Cerebellar cortex (tissue), 1 donor: ENCODE data around the gene EHMT1.
A peak's percentile ranks its signal among the peaks of the same experiment; 100 is the strongest.
"Not testable (repeated sequence)": the region's sequence is repeated elsewhere in the genome, so short reads cannot be mapped to it uniquely, and the experiment has no call there.

Experiments used
- DNase-seq: peaks from one replicate; pipeline ENCODE4 v3.0.0-alpha.2; 2015; ENCODE audit warnings: low spot score

EHMT1 gene

GRCh38 chr9:137809726-137810450 is 191.1 kb downstream of the EHMT1 start:
- DNase-seq, result not testable (repeated sequence)

GRCh38 chr9:137811283-137811870 is 192.6 kb downstream of the EHMT1 start:
- no peak for DNase-seq

DNA sequence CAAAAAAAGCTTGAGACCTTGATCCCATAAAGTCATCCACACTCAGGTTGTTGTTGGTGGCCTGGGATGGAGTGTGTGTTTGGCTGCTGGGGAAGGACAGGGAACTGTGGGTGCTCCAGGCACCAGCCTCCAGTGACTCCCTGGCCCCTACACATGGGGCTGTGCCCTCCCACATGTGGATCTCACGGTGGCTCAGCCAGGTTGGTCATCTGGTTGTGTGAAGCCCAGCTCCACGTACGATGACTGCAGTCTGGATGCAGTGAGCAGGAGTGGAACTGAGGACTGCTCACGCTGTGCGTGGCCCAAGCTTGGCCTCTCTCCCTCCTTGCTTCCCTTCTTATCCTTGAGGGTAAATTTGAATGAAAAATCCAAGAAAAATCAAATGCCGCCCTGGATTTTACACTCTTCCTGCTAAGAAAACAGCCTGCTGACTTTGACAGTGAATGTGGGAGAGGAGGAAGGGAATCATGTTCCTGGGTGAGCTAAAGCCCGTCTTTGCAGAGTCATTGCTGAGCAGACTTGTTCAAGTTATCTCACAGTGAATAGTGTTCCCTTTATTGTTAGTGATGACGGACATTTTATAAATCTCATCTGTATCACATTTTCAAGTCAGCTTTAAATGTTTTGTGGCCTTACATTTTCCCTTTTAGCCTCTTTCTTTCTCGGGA is 193.7 kb downstream of the EHMT1 start:
- DNase-seq, result no peak

GRCh38 chr9:137813167-137813566 is 194.4 kb downstream of the EHMT1 start:
- no peak for DNase-seq

DNA sequence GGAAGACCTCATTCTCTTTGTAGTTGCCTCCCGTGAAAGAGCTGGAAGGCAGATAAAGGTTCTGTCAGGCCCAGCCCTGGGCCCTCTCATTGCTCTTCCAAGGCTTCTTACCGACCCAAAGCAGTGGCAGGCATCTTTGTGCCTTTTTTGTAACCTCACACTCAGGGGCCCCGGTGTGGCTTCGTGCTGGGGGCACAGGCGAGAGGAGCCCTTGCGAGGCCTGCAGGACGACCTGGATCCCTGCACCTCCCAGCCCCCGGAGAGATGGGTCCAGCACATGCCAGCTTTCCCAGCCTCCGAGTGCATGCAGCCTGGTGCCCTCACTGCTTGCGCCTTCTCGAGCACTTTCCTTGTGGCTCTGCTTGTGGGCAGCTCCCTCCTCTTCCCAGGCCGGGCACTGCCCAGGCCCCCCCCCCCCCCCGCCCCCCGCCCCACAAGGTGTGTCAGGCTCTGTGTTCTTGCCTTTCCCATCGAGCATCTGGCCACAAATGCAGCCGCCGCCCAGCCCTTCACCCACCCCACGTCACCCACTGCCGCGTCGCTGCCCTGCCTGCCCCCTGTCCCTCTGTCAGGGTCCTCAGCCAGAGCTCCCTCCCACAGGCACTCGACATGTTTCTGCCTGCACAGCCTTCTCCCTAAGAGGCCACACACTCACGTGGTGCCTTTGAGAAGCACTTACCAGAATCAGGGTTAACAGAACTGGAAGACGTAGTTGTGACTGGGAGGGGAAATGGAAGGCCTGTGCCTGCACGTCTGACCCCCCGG is 195.0 kb downstream of the EHMT1 start:
- DNase-seq, result no peak

GRCh38 chr9:137814436-137814835 is 195.6 kb downstream of the EHMT1 start:
- DNase-seq, result no peak

DNA sequence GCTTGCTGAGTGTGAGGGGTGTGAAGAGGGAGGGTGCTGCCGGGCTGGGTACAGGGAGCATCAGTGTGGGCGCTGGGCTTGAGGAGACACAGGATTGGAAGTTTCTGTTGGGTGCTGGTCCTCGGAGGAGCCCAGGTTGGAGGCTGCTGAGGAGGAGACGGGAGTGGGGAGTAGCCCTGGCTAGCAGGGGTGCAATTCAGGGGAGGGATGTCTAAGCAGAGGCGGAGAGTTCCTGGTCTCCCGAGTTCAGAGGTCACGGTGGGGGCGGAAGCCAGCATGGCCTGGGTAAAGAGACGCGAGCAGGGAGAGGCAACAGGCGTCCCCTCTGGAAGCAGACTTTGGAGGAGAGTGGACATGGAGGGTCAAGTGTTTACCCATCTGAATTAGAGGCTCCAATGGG is 196.0 kb downstream of the EHMT1 start:
- DNase-seq, result no peak

- DNase-seq, result no peak
Measured at GRCh38 chr9:137815256-137816255, 196.8 kb downstream of the EHMT1 start.

GRCh38 chr9:137816531-137817235 is 197.9 kb downstream of the EHMT1 start:
- DNase-seq, result no peak

DNA sequence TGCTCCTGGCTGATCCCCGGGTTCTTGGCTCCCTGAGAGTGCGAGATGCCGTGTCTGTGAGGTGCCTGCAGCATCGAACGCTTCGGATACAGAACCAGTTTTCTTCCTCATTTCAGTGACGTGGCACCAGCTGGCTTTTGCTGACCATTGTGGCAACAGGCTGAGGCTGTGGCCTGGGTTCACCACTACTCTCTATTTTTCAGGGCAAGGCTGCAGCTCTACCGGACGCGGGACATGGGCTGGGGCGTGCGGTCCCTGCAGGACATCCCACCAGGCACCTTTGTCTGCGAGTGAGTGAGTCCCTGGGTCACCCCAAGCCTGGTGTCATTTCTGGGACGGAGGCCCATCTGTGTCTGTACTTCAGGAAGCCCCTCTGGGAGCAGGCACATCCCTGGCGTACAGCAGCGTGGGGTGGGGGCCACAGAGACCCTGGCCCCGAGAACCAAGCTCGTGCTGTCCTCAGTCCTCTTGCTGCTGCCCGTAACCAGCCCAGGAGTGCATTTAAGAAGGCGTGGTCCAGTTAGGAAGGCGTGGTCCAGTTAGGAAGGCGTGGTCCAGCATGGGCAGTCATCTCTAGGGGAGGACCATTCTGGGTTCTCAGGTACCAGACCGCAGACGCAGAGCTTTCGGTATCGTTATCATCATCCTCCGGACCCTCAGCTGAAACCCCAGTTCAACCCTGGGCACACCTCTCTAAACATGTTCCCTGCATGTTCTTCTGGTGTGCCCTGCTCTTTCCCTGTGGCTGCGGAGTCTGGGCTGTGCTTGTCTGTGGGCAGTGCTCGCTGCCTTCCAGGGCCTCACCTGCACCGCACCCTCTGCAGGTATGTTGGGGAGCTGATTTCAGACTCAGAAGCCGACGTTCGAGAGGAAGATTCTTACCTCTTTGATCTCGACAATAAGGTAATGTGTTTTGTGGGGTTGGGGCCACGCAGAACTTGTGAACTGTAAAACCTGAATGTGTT is 198.7 kb downstream of the EHMT1 start:
- no peak for DNase-seq

DNA sequence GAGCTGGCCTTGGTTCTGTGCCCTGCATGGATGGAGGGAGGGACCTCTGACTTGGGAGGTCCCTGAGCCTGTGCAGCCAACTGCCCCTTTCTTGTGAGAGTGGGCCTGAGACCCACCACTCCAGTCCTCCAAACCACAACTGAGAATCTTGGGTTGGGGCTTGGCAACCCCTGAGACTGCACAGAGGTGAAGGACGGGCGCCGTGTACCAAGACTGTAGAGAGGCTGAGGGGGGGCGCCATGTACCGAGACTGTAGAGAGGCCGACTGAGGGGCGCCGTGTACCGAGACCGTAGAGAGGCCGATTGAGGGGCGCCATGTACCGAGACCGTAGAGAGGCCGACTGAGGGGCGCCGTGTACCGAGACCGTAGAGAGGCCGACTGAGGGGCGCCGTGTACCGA is 199.5 kb downstream of the EHMT1 start:
- no peak for DNase-seq

- DNase-seq, result no peak
Measured at GRCh38 chr9:137820161-137820855, 201.5 kb downstream of the EHMT1 start.

GRCh38 chr9:137823986-137824771 is 205.4 kb downstream of the EHMT1 start:
- no peak for DNase-seq

DNA sequence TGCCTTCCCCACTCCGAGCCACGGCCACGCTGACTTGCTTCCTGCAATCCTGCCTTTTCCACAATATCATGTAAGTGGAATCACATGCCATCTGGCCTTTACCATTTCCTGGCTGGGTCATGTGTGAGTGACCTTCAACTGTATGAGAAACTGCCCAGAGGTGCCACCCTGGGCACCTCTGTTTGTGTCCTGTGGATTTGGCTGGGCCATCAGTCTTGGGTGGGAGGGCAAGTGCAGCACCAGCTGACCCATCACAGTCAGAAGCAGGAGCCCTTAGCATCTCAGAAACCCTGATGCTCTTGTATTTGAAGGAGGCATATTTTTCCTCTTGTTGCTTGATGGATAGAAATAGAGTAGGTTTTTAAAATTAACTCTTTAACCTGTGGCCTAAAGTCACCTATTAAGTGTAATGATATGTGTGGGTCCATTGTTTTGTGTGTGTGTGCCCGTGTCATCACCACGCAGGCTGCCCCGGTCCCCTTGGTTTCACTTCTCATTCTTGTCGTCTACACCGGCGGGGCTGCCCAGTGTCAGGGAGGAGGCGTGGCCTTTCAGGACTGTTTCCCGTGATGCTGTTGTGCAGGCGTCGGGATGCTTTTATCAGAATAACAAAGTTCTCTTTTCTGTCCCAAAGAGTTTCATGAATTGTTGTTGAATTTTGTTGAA is 206.7 kb downstream of the EHMT1 start:
- DNase-seq, result no peak

DNA sequence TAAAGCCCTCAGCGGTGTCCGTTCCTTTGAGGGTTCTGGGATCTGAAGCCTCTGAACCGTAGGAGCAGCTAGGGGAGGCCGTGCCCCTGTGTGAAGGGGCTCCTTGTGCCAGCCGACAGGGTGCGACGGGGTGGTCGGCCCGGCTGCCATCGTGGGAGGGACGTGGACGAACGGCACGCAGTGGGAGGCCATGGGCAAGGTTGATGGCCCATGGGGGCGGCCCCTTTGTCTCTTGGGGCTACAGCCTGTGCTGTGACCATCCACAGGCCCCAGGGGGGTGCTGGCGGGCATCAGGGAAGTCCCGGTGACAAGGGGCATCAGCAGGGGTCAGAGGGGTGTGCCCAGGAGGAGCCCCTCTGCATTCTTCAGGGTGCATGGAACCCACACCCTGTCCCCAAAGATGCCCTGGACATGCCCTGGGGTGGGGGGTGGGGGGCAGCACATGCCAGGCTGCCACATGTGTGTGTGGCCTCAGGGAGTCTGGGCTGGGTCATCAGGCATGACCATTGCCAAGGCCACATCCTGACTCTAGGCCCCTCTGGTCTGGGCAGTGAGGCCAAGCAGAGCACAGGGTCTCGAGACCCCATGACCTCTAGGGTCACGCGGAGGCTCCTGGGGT is 209.2 kb downstream of the EHMT1 start:
- no peak for DNase-seq

DNA sequence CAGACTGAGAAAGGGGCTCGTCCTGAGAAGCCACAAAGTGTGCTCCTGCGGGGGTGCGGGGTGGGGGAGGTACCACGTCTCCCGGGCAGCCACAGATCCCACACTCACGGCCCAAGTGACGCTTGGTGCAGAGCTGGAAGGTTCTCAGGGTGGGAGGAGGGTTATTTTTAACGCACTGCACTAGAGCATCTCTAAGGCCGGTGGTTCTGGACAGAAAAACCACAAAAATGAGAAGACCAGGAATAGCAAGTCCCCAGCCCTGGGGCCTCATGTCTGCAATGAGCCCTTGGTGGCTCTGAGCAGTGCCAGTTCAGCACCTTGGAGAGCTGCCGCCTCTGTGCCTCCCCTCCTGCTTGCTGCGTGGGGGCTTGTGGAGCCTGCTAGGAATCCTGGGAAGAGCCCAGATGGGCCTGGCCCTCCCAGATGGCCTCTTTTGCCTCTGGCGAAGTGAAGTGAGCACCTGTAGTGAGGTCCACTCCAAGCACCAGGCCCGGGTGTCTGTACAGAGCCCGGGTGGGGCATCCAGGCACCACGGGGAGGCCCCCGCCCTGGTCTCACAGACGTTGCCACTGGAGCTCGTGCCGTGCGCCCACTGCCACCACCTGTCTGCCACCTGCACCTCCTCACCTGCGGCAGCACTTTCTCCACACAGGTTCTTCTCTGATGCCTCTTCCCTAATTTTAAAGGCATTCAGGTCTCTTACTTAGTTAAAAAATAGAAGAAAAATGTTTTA is 209.9 kb downstream of the EHMT1 start:
- DNase-seq, result peak; percentile 22
